Glomerular visceral epithelial cell (primary cell): ENCODE measurements around the gene NPHP4.
A peak's percentile ranks its signal among the peaks of the same experiment; 100 is the strongest.
"Not testable (repeated sequence)": the region's sequence is repeated elsewhere in the genome, so short reads cannot be mapped to it uniquely, and the experiment has no call there.

Experiments used
- DNase-seq: peaks from one replicate; pipeline ENCODE4 v3.0.0-alpha.2; 2016; ENCODE audit errors: extremely low spot score

The NPHP4 gene

DNA sequence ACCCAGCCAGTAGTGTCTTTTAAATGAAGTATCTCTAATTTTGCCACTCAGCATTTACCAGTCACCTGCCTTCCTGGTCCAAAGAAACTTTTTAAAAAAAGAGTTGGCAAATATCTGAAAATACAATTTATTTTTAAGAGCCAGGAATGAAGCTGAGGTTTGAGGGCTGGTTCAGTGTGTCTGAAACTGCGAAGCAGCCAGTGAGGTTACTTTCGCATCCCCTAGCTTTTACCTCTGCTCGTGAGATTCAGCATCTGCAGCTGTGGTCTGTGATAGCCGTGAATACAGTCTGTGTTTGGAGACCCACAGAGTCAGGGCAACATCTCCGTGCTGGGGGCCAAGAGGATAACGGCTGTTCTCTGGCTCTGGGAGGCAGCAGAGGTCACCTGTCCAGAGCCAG lies 32.2 kb upstream of the NPHP4 start:
- no peak for DNase-seq

GRCh38 chr1:6023346-6023745 lies 31.1 kb upstream of the NPHP4 start:
- DNase-seq, result no peak

- DNase-seq, result no peak
Measured at GRCh38 chr1:6022193-6022592, 30.0 kb upstream of the NPHP4 start.

- DNase-seq, result no peak
Measured at GRCh38 chr1:6019166-6019845, 27.1 kb upstream of the NPHP4 start.

GRCh38 chr1:6017654-6018053 lies 25.4 kb upstream of the NPHP4 start:
- not testable (repeated sequence) for DNase-seq

DNA sequence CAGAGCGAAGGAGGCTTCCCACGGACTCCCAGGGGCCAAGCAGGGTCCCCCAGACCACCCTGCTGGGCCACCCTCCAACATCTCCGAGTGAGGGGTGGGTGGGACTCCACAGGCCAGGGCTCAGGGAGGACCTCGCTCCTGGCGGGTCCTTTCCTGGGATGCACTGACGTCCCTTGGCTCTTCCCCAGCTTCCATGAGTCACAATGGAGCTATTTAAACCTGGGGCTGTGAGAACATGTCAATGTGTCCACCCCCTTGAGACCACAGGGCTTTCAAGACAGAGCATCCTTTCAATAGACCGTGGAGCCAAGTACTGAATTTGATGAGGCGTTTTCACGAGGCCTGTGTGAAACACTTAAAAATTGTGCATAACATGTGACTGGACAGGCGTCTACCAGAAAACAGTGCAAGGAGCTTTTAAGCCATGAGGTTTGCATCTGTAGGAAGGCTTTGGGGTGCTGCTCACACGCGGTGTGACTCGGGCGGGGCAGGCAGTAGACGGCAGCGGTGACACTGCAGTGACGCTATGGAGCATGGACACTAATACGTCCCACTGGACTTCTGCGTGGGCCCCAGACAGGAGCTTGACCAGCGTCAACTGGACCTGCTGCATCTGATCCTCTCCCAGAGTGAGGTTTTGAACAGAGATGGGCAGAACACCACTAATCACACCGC lies 24.1 kb upstream of the NPHP4 start:
- DNase-seq, result peak; percentile 63

DNA sequence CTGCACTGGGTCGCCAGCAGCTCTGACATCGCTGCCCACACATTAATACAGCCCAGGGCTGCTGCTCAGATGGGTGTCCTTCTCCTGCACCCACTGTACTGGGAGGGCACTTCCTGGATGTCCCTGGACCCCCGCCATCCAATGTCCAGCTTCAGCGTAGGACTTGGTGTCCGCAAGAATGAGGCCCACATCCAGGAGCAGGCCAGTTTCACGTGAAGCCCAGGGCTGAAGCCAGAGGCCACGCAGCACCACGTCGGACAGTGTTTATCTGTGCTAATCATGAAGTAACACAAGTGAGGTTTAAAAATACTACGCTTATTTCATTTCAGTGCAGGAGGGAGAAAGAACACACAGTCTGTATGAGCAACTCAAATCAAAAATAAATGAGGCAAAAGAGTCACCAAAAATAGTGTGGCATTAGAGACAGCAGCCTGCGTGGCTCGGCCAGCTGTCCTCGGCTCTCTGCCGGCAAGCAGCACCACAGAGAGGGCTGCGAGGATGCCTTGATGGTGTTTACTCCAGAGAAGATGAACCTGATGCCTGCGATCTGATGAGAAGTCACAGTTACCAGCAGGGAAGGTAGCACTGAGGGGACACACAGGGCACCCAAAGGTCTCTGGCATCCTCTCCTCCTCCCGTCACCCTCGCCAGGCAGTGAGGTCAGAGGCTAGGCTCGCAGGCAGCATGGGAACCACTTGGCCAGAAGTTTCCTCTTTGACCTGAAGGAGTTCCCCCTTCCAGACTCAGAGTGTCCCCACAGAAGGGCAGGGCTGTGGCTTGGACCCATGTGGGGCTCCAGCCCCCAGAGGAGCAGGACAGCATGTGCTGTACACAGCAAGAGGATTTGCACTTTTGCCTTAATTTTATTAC lies 22.1 kb upstream of the NPHP4 start:
- DNase-seq, result no peak

- no peak for DNase-seq
Measured at GRCh38 chr1:6013491-6013890, 21.3 kb upstream of the NPHP4 start.

DNA sequence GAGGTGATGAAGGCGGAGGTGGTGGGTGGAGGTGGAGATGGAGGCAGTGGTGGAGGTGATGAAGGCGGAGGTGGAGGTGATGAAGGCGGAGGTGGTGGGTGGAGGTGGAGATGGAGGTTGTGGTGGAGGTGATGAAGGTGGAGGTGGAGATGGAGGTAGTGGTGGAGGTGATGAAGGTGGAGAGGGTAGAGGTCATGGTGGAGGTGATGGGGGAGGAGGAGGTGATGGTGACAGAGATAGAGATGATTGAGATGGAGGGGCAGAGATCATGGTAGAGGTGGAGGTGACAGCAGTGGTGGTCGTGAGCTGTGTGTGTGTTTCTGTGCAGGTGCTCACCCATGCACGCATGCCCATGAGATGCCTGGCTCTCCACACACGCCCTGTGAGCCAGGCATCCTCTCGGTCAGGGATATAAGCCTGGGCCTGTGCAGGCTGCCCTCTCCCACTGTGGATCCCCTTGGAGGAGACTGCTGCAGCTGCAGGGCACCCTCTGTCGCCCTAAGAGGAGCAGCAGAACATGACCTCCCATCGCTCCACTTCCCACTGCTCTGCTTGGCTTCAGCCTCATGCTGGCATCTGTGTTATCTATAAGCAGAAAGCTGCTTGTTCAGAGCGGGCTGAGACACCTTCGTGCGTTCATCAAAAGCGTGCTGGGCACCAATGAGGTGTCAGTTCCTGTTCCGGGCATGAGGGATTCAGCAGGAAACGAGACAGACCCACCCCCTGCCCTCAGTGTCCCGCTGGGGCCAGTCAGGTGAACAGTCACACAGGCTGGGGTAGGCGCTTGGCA lies 20.5 kb upstream of the NPHP4 start:
- no peak for DNase-seq

GRCh38 chr1:6011946-6012258 lies 19.7 kb upstream of the NPHP4 start:
- no peak for DNase-seq

DNA sequence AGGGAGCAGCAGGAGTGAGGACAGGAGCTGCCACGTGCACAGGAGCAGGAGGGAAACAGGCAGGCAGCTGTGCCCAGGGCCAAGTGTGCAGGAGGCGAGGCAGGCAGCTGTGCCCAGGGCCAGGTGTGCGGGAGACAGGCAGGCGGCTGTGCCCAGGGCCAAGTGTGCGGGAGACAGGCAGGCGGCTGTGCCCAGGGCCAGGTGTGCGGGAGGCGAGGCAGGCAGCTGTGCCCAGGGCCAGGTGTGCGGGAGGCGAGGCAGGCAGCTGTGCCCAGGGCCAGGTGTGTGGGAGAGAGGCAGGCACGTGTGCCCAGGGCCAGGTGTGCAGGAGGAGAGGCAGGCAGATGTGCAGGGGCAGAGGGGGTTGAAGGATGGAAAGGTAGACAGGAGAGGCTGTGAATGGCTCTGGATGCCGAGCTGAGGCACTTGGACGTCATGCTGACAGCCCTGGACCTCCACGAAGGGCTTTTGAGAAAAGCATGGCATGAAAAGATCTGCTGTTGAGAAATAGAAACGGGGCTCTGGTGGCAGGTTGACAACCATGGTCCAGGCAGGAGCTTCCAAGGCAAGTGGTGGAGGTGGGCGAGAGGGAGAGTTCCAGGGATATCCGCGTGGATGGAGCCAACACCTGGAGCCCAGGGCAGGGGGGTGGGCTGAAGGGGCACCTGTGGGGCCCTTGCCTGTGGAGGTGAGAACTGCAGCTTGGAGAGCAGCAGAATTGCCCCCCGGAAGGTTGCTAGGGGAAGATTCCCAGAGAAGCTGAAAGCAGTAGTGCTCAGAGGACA lies 19.1 kb upstream of the NPHP4 start:
- no peak for DNase-seq

- no peak for DNase-seq
Measured at GRCh38 chr1:6010554-6010953, 18.3 kb upstream of the NPHP4 start.

DNA sequence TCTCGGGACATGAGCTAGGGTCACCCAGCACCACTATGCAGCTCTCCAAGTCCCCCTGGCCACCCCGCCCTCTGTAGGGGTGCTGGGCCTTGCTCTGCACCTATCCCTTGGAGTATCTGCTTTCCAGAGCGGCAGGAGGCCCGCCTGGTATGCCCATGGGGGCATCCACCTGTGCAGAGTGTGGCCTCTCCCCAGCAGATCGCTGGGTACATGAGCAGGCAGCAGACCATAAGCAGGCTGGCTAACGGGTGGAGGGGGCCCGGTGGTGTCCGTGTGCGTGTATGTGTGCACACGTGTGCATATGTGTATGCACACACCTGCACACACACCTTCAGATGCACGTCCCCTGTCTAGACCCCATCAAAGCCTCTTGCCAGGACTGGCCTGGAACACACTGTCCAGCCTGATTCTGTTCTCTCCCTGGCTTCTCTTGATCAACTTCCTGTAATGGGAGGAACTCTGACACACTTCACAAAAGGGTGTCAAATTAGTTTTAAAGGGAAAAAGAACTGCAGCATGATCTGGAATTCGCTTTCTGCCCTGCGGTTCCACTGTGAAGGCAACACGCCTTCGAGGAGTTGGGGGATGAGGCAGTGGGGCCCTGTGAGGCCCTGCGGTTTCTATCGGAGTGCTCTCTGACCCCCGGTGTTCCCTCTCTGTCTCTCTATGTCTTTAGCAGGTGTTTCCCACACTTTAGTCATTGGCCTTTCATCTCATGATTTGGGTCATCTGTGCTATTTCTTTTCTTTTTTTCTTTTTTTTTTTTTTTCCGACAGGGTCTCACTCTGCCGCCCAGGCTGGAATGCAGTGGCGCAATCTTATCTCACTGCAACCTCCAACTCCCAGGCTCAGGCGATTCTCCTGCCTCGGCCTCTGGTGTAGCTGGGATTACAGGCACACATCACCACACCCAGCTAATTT lies 17.2 kb upstream of the NPHP4 start:
- DNase-seq, result no peak

DNA sequence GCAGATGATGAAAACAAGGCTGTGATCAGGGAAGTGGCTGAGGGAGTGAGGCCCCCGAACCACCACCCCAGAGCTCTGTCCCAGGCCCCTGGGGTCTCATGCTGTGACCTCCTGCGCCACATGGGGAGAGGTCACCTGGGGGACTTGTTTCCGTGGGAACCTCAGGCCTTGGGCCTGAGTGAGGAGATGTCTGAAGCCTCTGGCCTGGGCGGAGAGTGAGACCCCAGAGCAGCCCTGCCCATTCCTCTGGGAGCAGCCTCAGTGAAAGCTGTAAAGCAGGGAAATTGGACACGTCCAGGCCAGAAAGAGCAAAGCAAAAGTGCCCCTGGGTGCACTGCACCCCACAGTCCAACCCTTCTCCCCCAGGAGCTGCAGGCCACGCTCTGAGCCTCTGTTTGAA lies 16.5 kb upstream of the NPHP4 start:
- no peak for DNase-seq

GRCh38 chr1:6008084-6008415 lies 15.8 kb upstream of the NPHP4 start:
- no peak for DNase-seq

DNA sequence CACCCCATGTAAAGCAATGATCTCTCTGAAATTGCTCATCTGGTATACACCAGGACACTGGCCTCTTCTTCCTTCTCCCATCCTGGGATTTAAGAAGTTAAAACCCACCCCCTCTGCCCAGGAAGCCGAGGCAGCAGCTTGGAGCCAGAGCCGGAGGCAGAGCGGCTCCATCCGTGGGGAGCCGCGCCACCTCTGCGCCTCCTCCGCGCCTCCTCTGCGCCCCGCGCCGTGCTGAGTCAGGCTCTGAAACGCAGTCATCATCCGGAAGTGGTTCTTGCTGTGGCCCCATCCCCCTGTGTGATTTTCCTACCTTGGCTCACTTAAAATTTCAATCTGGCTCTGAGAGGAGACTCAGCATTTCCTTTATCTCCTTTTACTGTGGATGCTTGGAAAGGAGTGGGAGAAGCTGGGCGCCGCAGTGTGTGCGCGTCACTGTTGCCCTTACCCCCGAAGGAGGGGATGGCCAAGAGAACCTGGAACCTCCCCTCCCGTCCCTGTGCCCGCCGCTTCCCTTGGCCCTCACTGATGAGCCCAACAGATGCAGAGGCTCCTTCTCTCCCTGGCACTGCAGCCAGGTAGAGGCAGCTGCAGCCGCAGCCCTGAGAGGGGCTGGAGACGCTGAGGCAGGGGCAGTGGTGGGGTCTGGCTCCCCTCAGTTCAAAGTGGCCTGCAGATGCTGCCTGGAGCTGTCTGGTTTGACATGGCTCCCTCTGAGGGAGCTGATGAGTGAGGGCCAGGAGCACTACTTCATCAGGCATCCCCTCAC lies 15.3 kb upstream of the NPHP4 start:
- peak; percentile 52 for DNase-seq

GRCh38 chr1:6006882-6007281 lies 14.7 kb upstream of the NPHP4 start:
- DNase-seq, result no peak

- no peak for DNase-seq
Measured at GRCh38 chr1:6005276-6005917, 13.2 kb upstream of the NPHP4 start.
